GM12872 (cell line): Measurements from ENCODE around the gene ITGA5.

Source experiments
- TF ChIP-seq, protein P1 (sequence below): IDR thresholded peaks from 3 replicates; pipeline ENCODE4 v1.5.1; 2011; ENCODE audit warnings: low read depth, mild to moderate bottlenecking, low read length, moderate library complexity; ENCODE audit not compliant: insufficient read depth

Gene ITGA5

GRCh38 chr12:54429014-54429471 lies 10.0 kb upstream of the ITGA5 start:
- TF ChIP-seq, protein P1, sequence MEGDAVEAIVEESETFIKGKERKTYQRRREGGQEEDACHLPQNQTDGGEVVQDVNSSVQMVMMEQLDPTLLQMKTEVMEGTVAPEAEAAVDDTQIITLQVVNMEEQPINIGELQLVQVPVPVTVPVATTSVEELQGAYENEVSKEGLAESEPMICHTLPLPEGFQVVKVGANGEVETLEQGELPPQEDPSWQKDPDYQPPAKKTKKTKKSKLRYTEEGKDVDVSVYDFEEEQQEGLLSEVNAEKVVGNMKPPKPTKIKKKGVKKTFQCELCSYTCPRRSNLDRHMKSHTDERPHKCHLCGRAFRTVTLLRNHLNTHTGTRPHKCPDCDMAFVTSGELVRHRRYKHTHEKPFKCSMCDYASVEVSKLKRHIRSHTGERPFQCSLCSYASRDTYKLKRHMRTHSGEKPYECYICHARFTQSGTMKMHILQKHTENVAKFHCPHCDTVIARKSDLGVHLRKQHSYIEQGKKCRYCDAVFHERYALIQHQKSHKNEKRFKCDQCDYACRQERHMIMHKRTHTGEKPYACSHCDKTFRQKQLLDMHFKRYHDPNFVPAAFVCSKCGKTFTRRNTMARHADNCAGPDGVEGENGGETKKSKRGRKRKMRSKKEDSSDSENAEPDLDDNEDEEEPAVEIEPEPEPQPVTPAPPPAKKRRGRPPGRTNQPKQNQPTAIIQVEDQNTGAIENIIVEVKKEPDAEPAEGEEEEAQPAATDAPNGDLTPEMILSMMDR, result no peak

GRCh38 chr12:54428050-54429013 lies 9.3 kb upstream of the ITGA5 start:
- TF ChIP-seq, protein P1, result no peak

DNA sequence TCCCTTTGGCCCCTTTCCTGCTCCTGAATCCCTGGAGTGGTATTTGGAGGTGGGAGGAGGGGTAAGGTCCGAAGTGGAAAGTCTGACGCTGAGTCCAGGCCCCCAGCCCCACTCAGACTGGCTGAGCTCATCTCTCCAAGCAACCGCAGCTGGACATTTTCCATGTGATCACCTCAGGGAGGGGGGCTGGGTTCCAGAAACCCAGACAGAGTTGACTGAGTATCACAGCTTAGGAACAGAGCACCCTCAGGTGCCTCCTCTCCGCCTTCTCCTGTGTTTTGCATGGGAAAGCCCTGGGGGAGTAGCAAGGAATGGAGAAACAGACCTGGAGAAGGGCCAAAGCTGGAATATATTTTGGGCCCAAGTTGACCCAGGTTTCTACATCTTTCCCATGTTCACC lies 8.0 kb upstream of the ITGA5 start:
- TF ChIP-seq, protein P1, result no peak

DNA sequence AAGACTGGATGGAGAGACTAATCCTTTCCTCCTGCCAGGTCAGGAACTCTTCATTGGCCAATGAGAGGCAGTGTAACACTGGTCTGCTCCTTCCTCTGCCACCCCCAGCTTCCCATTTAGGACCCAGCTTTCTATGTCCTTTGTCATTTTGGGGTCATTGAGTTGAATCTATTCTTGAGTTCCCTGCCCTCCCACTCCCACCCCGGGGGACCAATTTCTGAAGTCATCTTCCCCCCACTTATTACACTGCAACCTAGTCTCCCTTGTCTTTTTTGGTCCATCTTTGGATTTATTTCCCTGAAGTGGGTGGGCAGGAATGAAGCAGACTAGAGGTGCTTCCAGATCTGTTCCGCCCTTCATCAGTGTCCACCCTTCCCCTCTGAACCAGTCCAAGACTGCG lies 7.6 kb upstream of the ITGA5 start:
- TF ChIP-seq, protein P1, result no peak

GRCh38 chr12:54425702-54426101 lies 6.6 kb upstream of the ITGA5 start:
- TF ChIP-seq, protein P1, result no peak

DNA sequence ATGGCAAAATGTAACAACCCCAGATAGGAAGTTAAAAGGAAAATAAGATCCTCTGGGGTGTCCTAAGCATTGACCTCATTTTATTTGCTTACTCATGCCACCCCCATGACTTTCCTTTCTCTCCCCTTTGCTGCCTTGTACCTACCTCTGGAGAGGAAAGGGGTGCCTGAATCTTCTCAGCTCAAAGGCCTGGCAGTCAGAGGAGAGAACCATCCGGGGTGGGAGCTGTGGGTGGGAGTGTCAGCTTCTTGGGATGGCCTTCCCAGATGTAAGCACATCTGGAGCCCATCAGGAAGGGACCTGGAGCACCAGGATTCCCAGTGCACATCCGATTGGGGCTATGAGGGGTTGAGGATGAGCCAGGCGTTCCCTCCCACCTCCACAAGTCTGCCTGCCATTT lies 5.2 kb upstream of the ITGA5 start:
- TF ChIP-seq, protein P1, result no peak

GRCh38 chr12:54423816-54424150 lies 4.7 kb upstream of the ITGA5 start:
- TF ChIP-seq, protein P1, result no peak
